Regular cardiac myocyte (primary cell): Measurements from ENCODE around the gene CEP95. TPM values are rescaled to one million over a fixed set of nuclear protein-coding genes. Genes with fewer than 3 reads are reported as not detected.

Experiments used
- total RNA-seq: library from RNA; depleted of rRNA; stranded (reverse); fragments of >200 nt; gene quantifications from 2 replicates; pipeline ENCODE4 v1.2.3, GENCODE V29; 2014

Gene CEP95, protein sequence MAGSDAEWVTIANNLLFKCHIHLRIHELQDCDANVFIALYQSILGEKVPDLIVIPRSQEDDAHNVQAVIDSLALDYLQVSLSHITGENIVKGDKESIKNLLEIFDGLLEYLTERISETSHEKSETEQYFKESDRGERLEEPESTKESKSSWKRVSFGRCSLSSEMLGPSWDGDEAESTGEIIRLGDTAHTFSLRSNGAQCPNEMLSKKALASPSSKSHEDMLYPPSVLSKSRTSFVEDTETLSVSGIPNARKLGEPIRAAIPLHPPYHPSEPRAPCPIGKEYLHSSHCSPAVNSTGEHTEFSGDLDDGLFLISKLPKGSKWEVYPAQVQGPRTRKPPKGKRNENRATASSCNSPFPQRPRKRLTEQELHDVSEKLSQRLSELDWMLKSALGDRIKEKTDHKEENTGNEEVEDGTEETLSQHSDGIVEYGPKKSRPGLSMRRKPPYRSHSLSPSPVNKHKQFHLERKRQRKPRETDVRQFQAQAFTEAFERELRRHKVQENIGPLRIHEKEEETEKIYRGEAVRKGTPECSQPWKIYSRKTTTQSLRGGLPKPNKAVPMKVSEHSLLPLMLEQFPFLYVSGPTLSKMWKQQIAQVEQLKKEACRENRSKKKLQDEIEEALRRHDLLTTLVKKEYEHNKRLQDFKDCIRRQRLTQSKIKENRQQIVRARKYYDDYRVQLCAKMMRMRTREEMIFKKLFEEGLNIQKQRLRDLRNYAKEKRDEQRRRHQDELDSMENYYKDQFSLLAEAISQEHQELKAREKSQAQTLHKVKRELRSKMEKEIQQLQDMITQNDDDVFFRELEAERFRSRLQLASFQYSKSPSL
- total RNA-seq, result 15.5 and 34.7 TPM in 2 replicates

DNA sequence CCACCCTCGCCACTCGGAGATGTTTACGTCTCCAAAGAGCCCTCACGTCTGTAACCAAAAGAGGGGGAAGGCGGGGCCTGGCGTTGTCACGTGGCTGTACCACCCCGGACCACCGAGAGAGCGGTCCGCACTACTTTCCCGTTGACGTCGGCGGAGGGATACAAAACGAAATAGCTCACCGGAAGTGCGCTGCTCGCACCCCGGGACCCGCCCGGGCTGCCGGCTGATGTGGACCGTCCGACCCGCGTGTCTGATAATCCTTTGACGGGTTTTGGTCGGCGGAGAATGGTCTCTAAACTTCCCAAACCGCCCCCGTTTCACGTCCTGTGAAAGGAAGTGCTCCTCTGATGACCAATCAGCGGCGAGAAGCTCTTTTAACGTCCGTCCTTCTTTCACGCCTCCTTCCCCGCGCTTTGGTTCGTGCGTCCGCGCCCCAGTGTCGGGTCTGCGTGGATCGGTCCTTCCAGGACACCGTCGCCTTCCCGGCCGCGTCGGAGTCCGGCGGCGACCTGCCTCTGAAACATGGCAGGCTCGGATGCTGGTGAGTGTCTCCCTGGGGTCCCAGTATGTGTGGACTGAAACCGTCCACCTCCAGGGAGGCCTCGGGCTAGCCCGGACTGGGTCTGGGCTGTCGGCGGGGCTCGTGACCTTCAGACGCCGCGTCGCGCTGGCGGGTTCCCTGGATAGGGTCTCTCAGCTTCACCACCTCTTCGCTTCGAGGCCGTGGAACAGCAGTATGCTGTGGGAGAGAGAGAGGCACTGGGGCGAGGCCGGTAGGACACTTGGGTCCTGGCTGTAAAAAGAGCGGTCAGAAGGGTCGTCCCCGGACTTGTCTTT is at the start of gene CEP95:
Gene CEP95 (plus strand): TSS at position 402 of the 837 bp plus-strand sequence. CDS start 121 bp downstream, at position 523.

DNA sequence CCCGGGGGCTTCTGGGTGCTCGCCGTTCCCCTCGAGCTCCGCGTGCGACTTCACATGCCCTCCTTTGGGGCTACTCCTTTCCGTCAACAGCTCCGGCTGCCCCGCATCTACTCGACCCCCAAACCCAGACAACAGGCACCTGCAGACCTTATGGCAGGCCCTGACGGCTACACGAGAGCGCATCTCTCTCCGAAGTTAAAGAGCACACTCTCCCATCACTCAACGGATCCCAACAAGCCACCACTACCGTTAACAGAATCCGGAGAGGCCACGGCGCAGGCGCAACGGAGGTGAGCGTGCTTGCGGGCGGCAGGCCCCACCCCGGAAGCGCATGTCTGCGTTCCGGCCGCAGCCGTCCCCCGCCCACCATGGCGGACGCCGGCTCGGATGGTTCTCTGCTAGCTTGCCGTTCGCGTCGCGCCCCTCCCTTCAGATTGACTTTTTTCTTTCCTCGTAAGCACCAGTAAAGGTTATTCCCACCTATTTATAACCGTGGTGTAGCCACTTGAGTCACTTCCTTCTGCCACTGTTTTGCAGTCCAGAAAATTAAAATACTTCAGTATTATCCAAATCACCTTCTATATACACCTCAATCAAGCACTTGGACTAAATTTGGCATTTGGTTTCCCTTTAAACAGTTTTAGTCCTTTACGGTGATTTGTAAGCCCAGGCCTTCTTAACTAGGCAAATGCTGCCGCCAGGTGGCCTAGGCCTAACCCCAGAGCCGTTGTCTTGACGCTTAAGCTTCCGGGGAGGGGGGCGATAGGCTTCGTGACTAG is 9.8 kb upstream of the CEP95 start, which contains the start of gene POLG2:
Gene POLG2 (minus strand): TSS at position 269 of the 779 bp plus-strand sequence. CDS start 86 bp downstream, at position 183.

DNA sequence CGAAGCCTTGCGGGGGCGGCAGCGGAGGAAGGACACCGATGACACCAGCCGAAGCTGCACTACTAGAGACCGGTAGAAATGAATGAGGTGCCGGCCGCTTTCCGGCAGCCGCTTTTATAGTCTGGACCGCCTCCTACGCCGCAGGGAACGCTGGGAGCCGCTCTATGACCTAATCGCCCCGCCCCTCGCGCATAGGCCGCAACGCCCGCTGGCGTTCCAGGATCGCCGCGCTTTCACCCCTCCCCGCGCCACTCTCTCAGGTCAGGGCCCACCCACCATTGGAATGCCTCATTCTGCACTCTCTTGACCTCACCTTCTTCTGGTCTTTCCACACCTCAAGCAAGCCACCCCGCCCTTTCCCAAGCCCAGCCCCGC is 589 bp upstream of the CEP95 start, which contains the start of gene DDX5:
Gene DDX5 (minus strand): TSS at position 89 of the 375 bp plus-strand sequence. CDS start 170 bp downstream, outside the sequence.

Other genes with a start within 250 kb of the CEP95 start
- gene TEX2, start 243.7 kb upstream of the CEP95 start, total RNA-seq, result 29.9 and 30.5 TPM in 2 replicates
- 1.7 and 2.0 TPM in 2 replicates for gene PECAM1, start 116.1 kb upstream of the CEP95 start, total RNA-seq
- 6.5 and 7.0 TPM in 2 replicates for gene MILR1, start 57.9 kb upstream of the CEP95 start, total RNA-seq
- 10.4 and 11.1 TPM in 2 replicates for gene POLG2, start 9.9 kb upstream of the CEP95 start, total RNA-seq
- gene DDX5, start 688 bp upstream of the CEP95 start, total RNA-seq, result 268 and 384 TPM in 2 replicates
- 168 and 343 TPM in 2 replicates for gene SMURF2, start 155.3 kb downstream of the CEP95 start, total RNA-seq